A673 (cell line): ENCODE results near the gene RYR1.

ENCODE experiments used
- CTCF ChIP-seq: fragments of 300-800, 200-600 bp; sonication (generic); conservative IDR thresholded peaks from 2 replicates; pipeline ENCODE4 v1.5.1; 2017; ENCODE audit warnings: low read depth, mild to moderate bottlenecking, antibody characterized with exemption, low read length, moderate library complexity, mixed read lengths
- EZH2 ChIP-seq: fragments of 200-600 bp; sonication (generic); IDR thresholded peaks from 2 replicates; pipeline ENCODE4 v1.6.1; 2017; ENCODE audit warnings: borderline replicate concordance, low read depth, mild to moderate bottlenecking, mixed read lengths, antibody characterized with exemption, low read length; ENCODE audit not compliant: poor library complexity, severe bottlenecking

- TF ChIP-seq EZH2 (no peak), CTCF (no peak)
These were observed 91.6 kb downstream of the RYR1 start for GRCh38 chr19:38524994-38525634.
